Tibial nerve (tissue), 4 donors: Measurements from ENCODE around the gene ANKRD62. TPM values are rescaled to one million over a fixed set of nuclear protein-coding genes. Genes with fewer than 3 reads are reported as not detected.

Experiments
- DNase-seq, 2 donors: peaks; one replicate each; pipeline ENCODE4 v3.0.0-alpha.2; 2019; ENCODE audit warnings: low spot score in 2 of 2
- H3K27ac ChIP-seq, 4 donors: fragments of 200-600 bp; sonication (generic) in 3 of 4; one replicate each; pipeline ENCODE4 v1.5.1; 2017 to 2019; ENCODE audit warnings: mild to moderate bottlenecking in 1 of 4
- H3K27me3 ChIP-seq, 2 donors: fragments of 200-600 bp; sonication (generic) in 1 of 2; one replicate each; pipeline versions ENCODE4 v1.5.1 to v1.6.0; 2017 to 2019
- H3K36me3 ChIP-seq, 3 donors: fragments of 200-600 bp; sonication (generic); one replicate each; pipeline ENCODE4 v1.5.1; 2018 to 2019
- H3K4me1 ChIP-seq, 4 donors: fragments of 200-600 bp; sonication (generic) in 3 of 4; one replicate each; pipeline ENCODE4 v1.5.1; 2017 to 2019
- H3K4me3 ChIP-seq, 4 donors: fragments of 200-600 bp; sonication (generic) in 3 of 4; one replicate each; pipeline ENCODE4 v1.5.1; 2017 to 2019; ENCODE audit warnings: mild to moderate bottlenecking in 1 of 4, moderate library complexity in 1 of 4
- H3K9me3 ChIP-seq, 4 donors: fragments of 200-600 bp; sonication (generic) in 3 of 4; one replicate each; pipeline ENCODE4 v1.5.1; 2017 to 2019
- EP300 ChIP-seq, 2 donors: sonication (generic); formaldehyde crosslinking; IDR thresholded peaks; one replicate each; pipeline ENCODE4 v1.6.1; 2017; ENCODE audit warnings: antibody characterized with exemption in 2 of 2, mild to moderate bottlenecking in 1 of 2
- POLR2A ChIP-seq, 2 donors: fragments of 450-650 bp; IDR thresholded peaks; one replicate each; pipeline ENCODE4 v1.6.1; 2017; ENCODE audit warnings: antibody characterized with exemption in 2 of 2, mild to moderate bottlenecking in 2 of 2, moderate library complexity in 2 of 2
- WGBS, 2 donors: methylation state at CpG; one replicate each; pipeline ENCODE4 v1.1.5; 2018; 5-methylcytosine and 5-hydroxymethylcytosine counted together
- total RNA-seq, 4 donors: library from RNA; depleted of rRNA; stranded (reverse); fragments of >200 nt; gene quantifications; one replicate each; pipeline ENCODE4 v1.1.0, GENCODE V29; 2016
- TF ChIP-seq, protein P1 (sequence below), 5 experiments: fragments of 200-600 bp in 3 of 5; fragments of 450-650 bp in 2 of 5; sonication (generic) in 3 of 5; IDR thresholded peaks; one replicate each; pipeline ENCODE4 v1.5.1; 2016 to 2019; ENCODE audit warnings: antibody characterized with exemption in 5 of 5, mild to moderate bottlenecking in 3 of 5, moderate library complexity in 2 of 5

The ANKRD62 gene
- total RNA-seq, 4 donors from 2014 or later = not detected

DNA sequence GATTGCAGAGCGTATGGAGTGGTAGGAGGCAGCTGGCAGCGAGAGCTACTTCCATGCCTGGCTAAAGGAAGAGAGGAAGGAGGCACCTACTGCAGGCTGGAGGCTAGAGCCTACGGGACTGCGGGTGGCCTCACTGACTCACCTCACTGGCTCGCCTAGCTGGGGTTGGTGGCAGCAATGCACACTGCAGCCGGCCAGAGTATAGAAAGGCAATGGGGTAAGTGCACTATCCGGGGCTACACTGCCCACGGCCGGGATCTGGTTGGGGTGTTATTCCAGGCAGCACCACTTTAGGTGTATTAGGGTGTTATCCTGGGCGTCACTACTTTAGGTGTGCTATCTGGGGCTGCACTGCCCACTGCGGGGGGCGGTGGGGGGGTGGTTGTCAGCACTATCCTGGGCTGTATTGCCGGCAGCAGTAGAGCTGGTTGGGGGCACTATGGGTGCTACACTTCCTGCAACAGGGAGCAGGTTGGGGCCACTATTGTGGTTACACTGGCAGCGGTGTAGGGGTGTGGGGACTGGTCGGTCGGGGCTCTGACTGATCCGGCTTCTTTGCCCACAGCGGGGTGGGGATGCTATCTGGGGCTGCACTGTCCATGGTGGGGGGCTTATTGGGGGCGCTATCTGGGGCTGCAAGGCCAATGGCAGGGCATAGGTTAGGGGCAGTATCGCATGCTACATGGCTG lies 33.3 kb upstream of the ANKRD62 start:
- Histone ChIP-seq H3K9me3 (no peaks in the 10 kb centered on the region), H3K27me3 (no peaks in the 10 kb centered on the region), H3K36me3 (no peaks in the 10 kb centered on the region), H3K27ac (no peak overlapping the region), H3K4me1 (no peaks in the 10 kb centered on the region), H3K4me3 (no peak overlapping the region)
- TF ChIP-seq, protein P1, sequence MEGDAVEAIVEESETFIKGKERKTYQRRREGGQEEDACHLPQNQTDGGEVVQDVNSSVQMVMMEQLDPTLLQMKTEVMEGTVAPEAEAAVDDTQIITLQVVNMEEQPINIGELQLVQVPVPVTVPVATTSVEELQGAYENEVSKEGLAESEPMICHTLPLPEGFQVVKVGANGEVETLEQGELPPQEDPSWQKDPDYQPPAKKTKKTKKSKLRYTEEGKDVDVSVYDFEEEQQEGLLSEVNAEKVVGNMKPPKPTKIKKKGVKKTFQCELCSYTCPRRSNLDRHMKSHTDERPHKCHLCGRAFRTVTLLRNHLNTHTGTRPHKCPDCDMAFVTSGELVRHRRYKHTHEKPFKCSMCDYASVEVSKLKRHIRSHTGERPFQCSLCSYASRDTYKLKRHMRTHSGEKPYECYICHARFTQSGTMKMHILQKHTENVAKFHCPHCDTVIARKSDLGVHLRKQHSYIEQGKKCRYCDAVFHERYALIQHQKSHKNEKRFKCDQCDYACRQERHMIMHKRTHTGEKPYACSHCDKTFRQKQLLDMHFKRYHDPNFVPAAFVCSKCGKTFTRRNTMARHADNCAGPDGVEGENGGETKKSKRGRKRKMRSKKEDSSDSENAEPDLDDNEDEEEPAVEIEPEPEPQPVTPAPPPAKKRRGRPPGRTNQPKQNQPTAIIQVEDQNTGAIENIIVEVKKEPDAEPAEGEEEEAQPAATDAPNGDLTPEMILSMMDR (IDR thresholded peaks at IDR 0.05) = no peak
- TF ChIP-seq POLR2A (IDR thresholded peaks at IDR 0.05) = no peak
- TF ChIP-seq EP300 (IDR thresholded peaks at IDR 0.05) = no peak
- no peak for DNase-seq
- 74 to 86% methylated on average over 17 to 19 of the region's 20 CpGs for WGBS, 2 donors

DNA sequence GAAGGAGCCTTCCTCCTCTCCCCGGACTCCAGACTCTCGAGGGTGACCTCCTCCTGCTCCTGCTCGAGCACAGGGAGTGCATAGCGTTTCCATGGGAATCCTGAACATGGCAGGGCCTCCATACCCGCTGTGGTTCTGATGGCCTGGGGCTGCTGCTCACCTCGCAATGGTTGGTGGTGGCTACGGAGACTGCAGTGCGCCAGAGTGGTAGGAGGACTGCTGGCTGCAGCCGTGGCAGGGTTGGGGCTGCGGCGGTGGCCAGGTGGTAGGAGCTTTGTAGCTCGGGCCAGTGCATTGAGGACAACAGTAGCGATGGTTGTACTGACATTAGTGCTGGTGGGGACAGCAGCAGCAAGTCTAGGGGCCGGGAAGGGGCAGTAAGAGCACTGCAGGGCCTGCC lies 32.0 kb upstream of the ANKRD62 start:
- H3K4me3 ChIP-seq = no peak overlapping the region
- TF ChIP-seq, protein P1 (IDR thresholded peaks at IDR 0.05) = no peak
- TF ChIP-seq POLR2A (IDR thresholded peaks at IDR 0.05) = no peak
- TF ChIP-seq EP300 (IDR thresholded peaks at IDR 0.05) = no peak
- DNase-seq = no peak
- H3K27me3 ChIP-seq = no peaks in the 10 kb centered on the region
- H3K9me3 ChIP-seq = no peaks in the 10 kb centered on the region
- 84 to 86% methylated on average over 14 of the region's 14 CpGs for WGBS, 2 donors
- no peak overlapping the region for H3K27ac ChIP-seq
- no peaks in the 10 kb centered on the region for H3K36me3 ChIP-seq
- H3K4me1 ChIP-seq = no peaks in the 10 kb centered on the region

DNA sequence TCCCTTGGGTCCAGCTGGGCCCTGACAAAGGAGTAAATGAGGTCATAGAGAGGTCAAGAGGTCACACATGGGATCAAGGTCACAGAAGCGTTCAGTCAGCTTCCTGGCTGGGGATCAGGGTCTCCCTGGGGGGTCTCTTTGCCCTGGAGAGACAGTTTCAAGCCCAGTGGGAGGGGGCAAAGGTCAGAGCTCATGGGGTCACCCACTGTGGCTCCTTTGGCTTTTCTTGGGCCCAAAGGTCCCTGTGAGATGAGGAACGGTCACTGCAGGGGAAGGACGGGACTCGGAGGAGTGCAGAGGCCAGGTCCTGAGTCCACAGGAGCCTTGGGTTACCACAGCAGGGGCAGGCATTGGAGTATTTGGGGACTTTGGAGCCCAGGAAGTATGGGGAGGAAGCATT lies 30.7 kb upstream of the ANKRD62 start:
- no peak for DNase-seq
- no peaks in the 10 kb centered on the region for H3K4me1 ChIP-seq
- no peaks in the 10 kb centered on the region for H3K27me3 ChIP-seq
- 52 to 60% methylated on average over 4 of the region's 4 CpGs for WGBS, 2 donors
- no peak for TF ChIP-seq POLR2A (IDR thresholded peaks at IDR 0.05)
- TF ChIP-seq, protein P1 (IDR thresholded peaks at IDR 0.05) = no peak
- TF ChIP-seq EP300 (IDR thresholded peaks at IDR 0.05) = no peak
- H3K36me3 ChIP-seq = no peaks in the 10 kb centered on the region
- H3K9me3 ChIP-seq = no peaks in the 10 kb centered on the region
- H3K4me3 ChIP-seq = no peak overlapping the region
- no peak overlapping the region for H3K27ac ChIP-seq

DNA sequence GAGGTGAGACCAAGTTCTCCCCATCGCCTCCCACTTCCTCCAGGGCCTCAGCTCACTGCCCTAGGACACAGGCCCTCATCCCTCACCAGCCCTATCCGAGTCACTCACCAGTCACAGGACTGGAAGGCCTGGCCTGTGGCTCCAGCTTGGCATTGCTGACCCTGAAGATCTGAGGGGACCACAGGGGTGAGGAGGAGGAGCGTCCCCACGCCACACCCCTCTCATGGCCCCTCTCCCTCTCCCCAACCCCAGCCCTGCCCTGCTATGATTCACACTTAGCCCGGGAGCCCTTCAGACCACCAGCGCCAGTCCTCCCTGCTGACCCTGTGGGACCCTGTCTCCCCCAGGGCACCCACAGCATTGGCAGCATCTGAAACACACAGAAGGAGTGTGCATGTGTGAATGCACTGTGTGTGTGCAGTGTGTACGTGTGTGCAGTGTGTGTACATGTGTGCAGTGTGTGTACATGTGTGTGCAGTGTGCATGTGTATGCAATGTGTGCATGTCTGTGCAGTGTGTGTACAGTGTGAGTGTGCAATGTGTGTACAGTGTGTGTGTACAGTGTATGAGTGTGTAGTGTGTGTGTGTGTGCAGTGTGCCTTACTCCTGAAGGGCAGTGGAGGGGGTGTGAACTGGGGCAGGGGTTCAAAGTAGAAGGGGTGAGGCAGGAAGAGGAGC lies 29.4 kb upstream of the ANKRD62 start:
- DNase-seq = no peak
- H3K9me3 ChIP-seq = no peaks in the 10 kb centered on the region
- H3K27ac ChIP-seq = no peak overlapping the region

DNA sequence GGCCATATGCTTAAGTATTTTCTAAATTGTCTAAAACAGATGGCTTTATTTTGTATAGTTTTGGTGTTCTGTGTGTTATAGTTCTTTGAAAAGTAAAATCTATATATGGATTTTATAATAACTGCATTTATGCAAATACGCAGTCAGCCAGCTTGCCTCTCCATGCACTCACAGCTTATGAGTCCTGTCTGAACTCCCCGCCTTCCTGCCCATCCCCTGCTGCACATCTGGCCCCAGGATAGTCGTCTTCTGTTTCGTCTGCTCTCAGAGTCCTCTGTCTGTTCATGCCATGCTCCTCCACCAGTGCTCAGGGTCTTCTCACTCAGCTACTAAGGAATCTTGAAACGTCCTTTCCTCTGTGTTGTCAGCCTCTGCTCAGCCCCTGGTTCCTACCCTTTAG lies 28.2 kb upstream of the ANKRD62 start:
- Histone ChIP-seq H3K27me3 (no peaks in the 10 kb centered on the region), H3K27ac (no peak overlapping the region), H3K9me3 (no peaks in the 10 kb centered on the region), H3K4me1 (no peaks in the 10 kb centered on the region), H3K4me3 (no peak overlapping the region), H3K36me3 (no peaks in the 10 kb centered on the region)
- no peak for DNase-seq
- WGBS, 2 donors = 64 to 70% methylated on average over 5 of the region's 5 CpGs
- TF ChIP-seq, protein P1 (IDR thresholded peaks at IDR 0.05) = no peak

More for the DNA sequence above, 29.4 kb upstream of the ANKRD62 start:
- Histone ChIP-seq H3K4me3 (no peak overlapping the region), H3K4me1 (no peaks in the 10 kb centered on the region), H3K27me3 (no peaks in the 10 kb centered on the region), H3K36me3 (no peaks in the 10 kb centered on the region)
- TF ChIP-seq POLR2A (IDR thresholded peaks at IDR 0.05) = no peak
- TF ChIP-seq, protein P1 (IDR thresholded peaks at IDR 0.05) = no peak
- no peak for TF ChIP-seq EP300 (IDR thresholded peaks at IDR 0.05)
- 82 to 87% methylated on average over 7 of the region's 7 CpGs for whole genome bisulfite sequencing, 2 donors
